Endodermal cell (in vitro differentiated cells): ENCODE measurements around the gene UVRAG. TPM values are rescaled to one million over a fixed set of nuclear protein-coding genes. Genes with fewer than 3 reads are reported as not detected.

Source experiments
- DNase-seq: peaks from one replicate; pipeline ENCODE4 v3.0.0-alpha.2; 2017
- H3K27ac ChIP-seq: 2 replicates; pipeline ENCODE4 v1.5.1; 2013; ENCODE audit warnings: mild to moderate bottlenecking, low read depth, low read length, moderate library complexity
- H3K27me3 ChIP-seq: 2 replicates; pipeline ENCODE4 v1.6.1; 2013; ENCODE audit warnings: mild to moderate bottlenecking, low read length, moderate library complexity; ENCODE audit not compliant: insufficient read depth, control insufficient read depth, poor library complexity, severe bottlenecking
- H3K36me3 ChIP-seq: 2 replicates; pipeline ENCODE4 v1.7.0; 2013; ENCODE audit warnings: mild to moderate bottlenecking, low read length, moderate library complexity; ENCODE audit not compliant: control insufficient read depth, insufficient read depth
- H3K4me1 ChIP-seq: one replicate; pipeline ENCODE4 v1.7.0; 2013; ENCODE audit warnings: low read length; ENCODE audit not compliant: control insufficient read depth, insufficient read depth
- H3K4me3 ChIP-seq: 2 replicates; pipeline ENCODE4 v1.5.1; 2013; ENCODE audit warnings: mild to moderate bottlenecking, low read length, moderate library complexity
- H3K9ac ChIP-seq: 2 replicates; pipeline ENCODE4 v1.6.1; 2013; ENCODE audit warnings: mild to moderate bottlenecking, low read length, moderate library complexity; ENCODE audit not compliant: poor library complexity, severe bottlenecking; ENCODE audit errors: extremely low read depth
- H3K9me3 ChIP-seq: 2 replicates; pipeline ENCODE4 v1.6.1; 2013; ENCODE audit warnings: mild to moderate bottlenecking, low read length, moderate library complexity; ENCODE audit not compliant: control insufficient read depth
- H3K27ac Mint-ChIP-seq: 2 replicates; pipeline ENCODE4 v1.8.0; 2020; ENCODE audit warnings: mixed read lengths
- H3K27me3 Mint-ChIP-seq: 2 replicates; pipeline ENCODE4 v1.8.0; 2021; ENCODE audit warnings: mild to moderate bottlenecking, mixed read lengths; ENCODE audit not compliant: insufficient read depth
- H3K36me3 Mint-ChIP-seq: 2 replicates; pipeline ENCODE4 v1.8.0; 2020; ENCODE audit warnings: low read depth, mixed read lengths
- H3K4me1 Mint-ChIP-seq: 2 replicates; pipeline ENCODE4 v1.8.0; 2020; ENCODE audit warnings: mixed read lengths
- H3K4me3 Mint-ChIP-seq: 2 replicates; pipeline ENCODE4 v1.8.0; 2020; ENCODE audit warnings: mild to moderate bottlenecking, moderate library complexity, mixed read lengths
- H3K9me3 Mint-ChIP-seq: 2 replicates; pipeline ENCODE4 v1.8.0; 2020; ENCODE audit warnings: mild to moderate bottlenecking, mixed read lengths
- CTCF ChIP-seq: fragments of 200-600 bp; sonication (generic); conservative IDR thresholded peaks from 2 replicates; pipeline ENCODE4 v1.5.0; 2021; ENCODE audit warnings: antibody characterized with exemption, mild to moderate bottlenecking
- WGBS, 2 experiments: methylation state at CpG; one replicate each; pipeline versions ENCODE4 v1.1.5 to v1.1.7; 2013; ENCODE audit warnings: missing lambda C conversion rate in 2 of 2, mixed read lengths in 1 of 2; ENCODE audit not compliant: insufficient coverage in 1 of 2, insufficient read length in 1 of 2; 5-methylcytosine and 5-hydroxymethylcytosine counted together
- total RNA-seq, 2 donors: library from RNA; stranded (reverse); fragmentation: NEBNext Ultra II Directional in 1 of 2; extraction: Animal tissue kit (Norgen Biotek cat#: 25700) in 1 of 2; gene quantifications; 2 replicates in 1 of 2; 3 replicates in 1 of 2; pipeline ENCODE4 v1.2.1, GENCODE V29; 2021

Gene UVRAG
- total RNA-seq, 2 donors from 2014 or later: 19.7 to 34.9 TPM

DNA sequence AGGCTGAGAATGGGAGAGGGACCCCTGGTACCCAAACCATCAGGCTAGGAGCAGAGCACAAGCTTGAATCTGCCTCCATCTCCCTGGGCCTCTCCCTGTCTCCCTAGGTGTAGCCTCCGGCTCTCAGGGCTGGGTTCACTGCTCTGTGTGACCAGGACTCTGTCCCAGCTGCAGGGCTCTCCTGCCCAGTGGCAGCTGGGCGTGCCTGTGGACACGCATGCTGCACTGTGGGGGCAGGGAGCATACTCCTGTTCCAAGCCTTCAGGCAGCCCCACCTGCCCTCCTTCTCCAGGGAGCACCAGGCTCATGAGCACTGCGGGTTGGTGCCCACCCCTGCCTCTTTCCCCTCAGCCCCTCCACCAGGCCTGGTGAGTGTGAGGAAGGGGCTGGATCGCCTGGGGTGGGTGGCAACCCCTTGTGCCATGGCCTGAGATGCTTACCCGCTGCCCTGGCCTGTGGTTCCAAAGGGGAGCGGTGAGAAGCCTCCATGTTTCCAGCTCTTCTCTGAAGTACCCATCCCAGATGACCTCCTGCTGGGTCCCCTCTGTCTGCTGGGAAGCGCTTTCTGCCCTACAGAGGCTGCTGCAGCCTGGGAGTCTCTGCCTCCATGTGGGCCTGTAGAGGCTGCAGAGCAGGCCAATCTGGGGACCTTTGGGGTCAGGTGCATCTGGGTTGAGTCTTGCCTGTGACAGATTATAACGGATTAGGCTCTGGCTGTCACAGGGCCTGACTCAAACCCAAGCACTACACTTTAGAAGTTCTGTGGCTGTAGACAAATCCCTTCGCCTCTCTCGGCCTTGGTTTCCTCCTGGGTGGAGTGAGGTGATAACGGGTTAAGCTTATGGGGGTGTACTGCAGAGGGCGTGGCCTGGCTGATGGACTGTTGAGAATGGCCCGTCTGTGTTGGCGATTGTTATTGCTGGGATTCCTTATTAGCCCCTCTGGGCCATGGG, 347.6 kb downstream of the UVRAG start:
- Histone ChIP-seq H3K9ac (no peak overlapping the region), H3K27ac (no peak overlapping the region), H3K4me3 (no peak overlapping the region), H3K9me3 (no peaks in the 10 kb centered on the region), H3K36me3 (no peaks in the 10 kb centered on the region), H3K4me1 (no peaks in the 10 kb centered on the region), H3K27me3 (no peaks in the 10 kb centered on the region)
- no peak for TF ChIP-seq CTCF
- Mint-ChIP-seq H3K36me3 (no peaks in the 10 kb centered on the region), H3K4me3 (no peak overlapping the region), H3K9me3 (no peaks in the 10 kb centered on the region), H3K4me1 (peaks cover 2% of the 10 kb centered on the region), H3K27me3 (peaks cover 26% of the 10 kb centered on the region), H3K27ac (no peak overlapping the region)
- no peak for DNase-seq
- WGBS, 2 experiments: 89 to 92% methylated on average over 11 to 15 of the region's 15 CpGs

GRCh38 chr11:76163289-76163880, 348.4 kb downstream of the UVRAG start:
- Histone ChIP-seq H3K9ac (no peak overlapping the region), H3K4me3 (no peak overlapping the region), H3K4me1 (no peaks in the 10 kb centered on the region), H3K36me3 (no peaks in the 10 kb centered on the region), H3K9me3 (no peaks in the 10 kb centered on the region), H3K27me3 (no peaks in the 10 kb centered on the region), H3K27ac (no peak overlapping the region)
- Mint-ChIP-seq H3K27me3 (peaks cover 23% of the 10 kb centered on the region), H3K27ac (no peak overlapping the region), H3K4me1 (peaks cover 2% of the 10 kb centered on the region), H3K4me3 (no peak overlapping the region), H3K36me3 (no peaks in the 10 kb centered on the region), H3K9me3 (no peaks in the 10 kb centered on the region)
- no peak for TF ChIP-seq CTCF
- no peak for DNase-seq
- 92 to 96% methylated on average over 8 to 11 of the region's 11 CpGs for WGBS, 2 experiments

- Mint-ChIP-seq H3K27me3 (peaks cover 17% of the 10 kb centered on the region), H3K36me3 (no peaks in the 10 kb centered on the region), H3K4me1 (peaks cover 2% of the 10 kb centered on the region), H3K27ac (no peak overlapping the region), H3K9me3 (no peaks in the 10 kb centered on the region), H3K4me3 (no peak overlapping the region)
- H3K27me3 ChIP-seq: no peaks in the 10 kb centered on the region
- no peak overlapping the region for H3K27ac ChIP-seq
- 86 to 98% methylated on average over 7 to 13 of the region's 13 CpGs for WGBS, 2 experiments
- no peaks in the 10 kb centered on the region for H3K36me3 ChIP-seq
- no peak overlapping the region for H3K9ac ChIP-seq
- no peak overlapping the region for H3K4me3 ChIP-seq
- H3K4me1 ChIP-seq: no peaks in the 10 kb centered on the region
- H3K9me3 ChIP-seq: no peaks in the 10 kb centered on the region
- no peak for DNase-seq
- TF ChIP-seq CTCF: no peak
These were observed 349.1 kb downstream of the UVRAG start for GRCh38 chr11:76164081-76164480.
